SIG-M5 (cell line): ENCODE data around the gene PLS3.

Experiments used
- DNase-seq: peaks from one replicate; lab custom pipeline; 2025; lab: John Stamatoyannopoulos, UW

PLS3 gene

DNA sequence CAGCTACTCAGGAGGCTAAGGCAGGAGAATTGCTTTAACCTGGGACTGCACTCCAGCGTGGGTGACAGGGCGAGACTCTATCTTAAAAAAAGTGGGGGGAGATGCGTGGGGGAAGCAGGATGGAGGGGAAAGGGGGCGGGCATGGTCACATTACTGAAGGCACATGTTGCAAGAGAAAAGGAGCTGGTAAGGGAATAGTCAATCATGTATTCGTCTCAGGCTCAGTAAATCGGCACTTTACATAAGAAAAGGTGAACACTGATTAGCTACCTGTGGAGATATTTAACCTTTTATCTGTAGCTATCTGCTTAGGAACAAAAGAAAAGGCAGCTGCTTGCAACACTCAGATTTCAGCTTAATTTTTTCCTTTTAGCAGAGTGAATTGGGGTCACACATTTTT, 132.5 kb downstream of the PLS3 start:
- no peak for DNase-seq

DNA sequence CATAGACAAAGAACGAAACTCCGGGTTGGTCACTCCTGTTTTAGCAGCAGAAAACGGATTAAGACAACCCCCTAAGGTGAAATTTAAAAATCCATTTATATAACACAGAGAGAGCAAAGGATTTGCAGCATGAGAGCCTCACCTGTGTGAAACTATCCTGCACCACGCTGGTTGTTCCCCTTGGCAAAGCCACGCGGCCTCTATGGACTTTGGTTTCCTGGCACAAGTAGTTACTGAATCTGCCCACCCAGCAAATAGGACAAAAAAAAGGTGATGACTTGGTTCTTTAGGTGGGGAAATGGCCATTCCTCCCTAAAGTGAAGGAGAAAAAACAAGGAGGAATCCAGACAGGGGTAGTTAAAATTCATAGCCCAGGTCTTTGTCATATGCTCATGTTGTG, 133.1 kb downstream of the PLS3 start:
- no peak for DNase-seq

DNA sequence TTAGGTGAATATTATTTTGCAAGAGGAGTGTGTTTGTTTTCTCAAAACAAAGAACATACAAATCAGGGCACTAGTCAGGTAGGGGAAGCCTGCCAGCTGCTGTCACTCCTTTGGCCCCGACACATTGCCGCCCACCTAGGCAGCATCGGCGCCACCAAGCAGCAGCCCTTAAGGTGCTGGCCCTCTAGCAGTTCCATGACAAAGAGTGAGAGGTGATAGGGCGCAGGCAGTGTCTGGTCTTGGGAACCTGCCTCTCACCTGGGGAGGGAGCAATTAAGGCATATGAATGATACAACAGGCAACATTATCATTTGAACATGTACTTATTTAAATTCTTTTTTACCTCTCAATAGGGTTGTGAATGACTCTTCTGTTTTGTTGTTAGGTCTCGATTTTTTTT, 135.1 kb downstream of the PLS3 start:
- DNase-seq = no peak

DNA sequence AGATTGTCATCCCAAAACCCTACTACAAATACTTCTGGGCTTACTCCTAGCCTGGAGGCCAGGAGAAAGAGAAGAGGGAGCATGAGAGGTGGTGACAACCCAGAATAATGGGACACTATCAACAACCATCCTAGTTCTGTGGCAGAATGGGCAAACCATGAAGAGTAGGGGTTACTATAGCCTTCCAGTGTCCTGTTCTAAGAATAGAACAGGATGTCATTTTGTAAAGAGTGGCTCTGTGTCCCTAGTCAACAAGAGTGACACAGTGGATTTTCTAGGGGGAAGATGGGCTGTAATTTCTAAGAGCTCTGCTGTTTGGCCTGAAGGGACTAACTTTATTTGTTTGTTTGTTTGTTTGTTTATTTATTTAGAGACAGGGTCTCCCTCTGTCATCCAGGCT, 136.0 kb downstream of the PLS3 start:
- DNase-seq = no peak

- DNase-seq = no peak
Measured at GRCh38 chrX:115697806-115698205, 136.8 kb downstream of the PLS3 start.
